Adrenal gland (tissue), 12 donors: ENCODE measurements around the gene ZNF37A. TPM values are rescaled to one million over a fixed set of nuclear protein-coding genes. Genes with fewer than 3 reads are reported as not detected.

ENCODE experiments used
- DNase-seq, 7 donors: peaks; one replicate each; pipeline ENCODE4 v3.0.0-alpha.2; 2019 to 2020
- H3K27ac ChIP-seq, 5 donors: fragments of 200-600 bp; sonication (generic) in 4 of 5; 1 replicate in 3 of 5; 2 replicates in 2 of 5; pipeline versions ENCODE4 v1.5.1 to v1.8.0; 2016 to 2020; ENCODE audit warnings: mild to moderate bottlenecking in 1 of 5
- H3K27me3 ChIP-seq: fragments of 200-600 bp; 2 replicates; pipeline ENCODE4 v1.8.0; 2021
- H3K36me3 ChIP-seq, 2 donors: fragments of 200-600 bp; replicated peaks in 1 of 2; 1 replicate in 1 of 2; 2 replicates in 1 of 2; pipeline versions ENCODE4 v1.5.1 to v1.8.0; 2018 to 2022
- H3K4me1 ChIP-seq, 2 donors: fragments of 200-600 bp; replicated peaks in 1 of 2; 1 replicate in 1 of 2; 2 replicates in 1 of 2; pipeline versions ENCODE4 v1.5.1 to v1.8.0; 2018 to 2021
- H3K4me3 ChIP-seq, 4 donors: fragments of 200-600 bp; sonication (generic) in 3 of 4; one replicate each; pipeline ENCODE4 v1.5.1; 2016 to 2018
- H3K9me3 ChIP-seq, 3 donors: fragments of 200-600 bp; sonication (generic) in 1 of 3; replicated peaks in 1 of 3; 1 replicate in 2 of 3; 2 replicates in 1 of 3; pipeline versions ENCODE4 v1.5.1 to v1.8.0; 2016 to 2021
- POLR2A ChIP-seq, 2 donors: fragments of 450-650 bp; IDR thresholded peaks; one replicate each; pipeline ENCODE4 v1.6.1; 2017; ENCODE audit warnings: antibody characterized with exemption in 2 of 2, mild to moderate bottlenecking in 2 of 2, moderate library complexity in 1 of 2
- WGBS, 4 donors: extraction: QIAGEN DNeasy Blood & Tissue Kit in 2 of 4; methylation state at CpG; one replicate each; pipeline versions ENCODE4 v1.1.5 to v1.1.7; 2013 to 2017; 5-methylcytosine and 5-hydroxymethylcytosine counted together
- intact Hi-C, 2 donors: fragments of 100-400 bp; cut with DNase I; formaldehyde crosslinking; loops; one replicate each; pipeline versions ENCODE4 v1.14.1 to v1.15.0; 2022 to 2023
- polyA plus RNA-seq, 3 donors: library from polyadenylated mRNA; stranded (reverse); fragments of 200-250 nt in 2 of 3; fragments of 350-450 nt in 1 of 3; fragmentation: Illumina TruSeq in 1 of 3; extraction: RNeasy Lipid Tissue Mini Kit (QIAGEN cat#74804) in 1 of 3; gene quantifications; one replicate each; pipeline ENCODE4 v1.2.3, GENCODE V29; 2013 to 2014
- small RNA-seq, 2 donors: library from RNA; depleted of rRNA; stranded (forward); fragments of <200 nt; gene quantifications; one replicate each; pipeline ENCODE3, GENCODE V24; 2016
- total RNA-seq, 9 donors: library from RNA; depleted of rRNA in 4 of 9; stranded (reverse); fragments of >200 nt in 4 of 9; fragments of 120-200 nt in 1 of 9; fragmentation: NEBNext Ultra II Directional in 1 of 9; extraction: Animal tissue kit (Norgen Biotek cat#: 25700) in 1 of 9; gene quantifications; one replicate each; pipeline versions ENCODE4 v1.1.0 to v1.2.4, GENCODE V29; 2013 to 2023
- TF ChIP-seq, protein P1 (sequence below), 6 experiments: fragments of 450-650 bp in 4 of 6; fragments of 200-600 bp in 2 of 6; sonication (generic) in 1 of 6; IDR thresholded peaks; 1 replicate in 5 of 6; 2 replicates in 1 of 6; pipeline versions ENCODE4 v1.5.1 to v1.8.0; 2016 to 2021; ENCODE audit warnings: antibody characterized with exemption in 6 of 6, mild to moderate bottlenecking in 2 of 6, moderate library complexity in 1 of 6
- donor health status: healthy with polysubstance abuse.
- donor health status: Bipolar disorder and iron deficiency.
- donor health status: DM: yes; HTN: yes; CAD: no.
- donor health status: DM: no; HTN: no; CAD: no.
- donor health status: DM: no; HTN: no; CAD: no.
- donor health status: DM: yes; HTN: yes; CAD: no.

Gene ZNF37A
- total and polyA plus RNA-seq, 12 donors = 6.5 to 20.2 (median 13.7) TPM

GRCh38 chr10:38159004-38159403 lies 64.9 kb downstream of the ZNF37A start:
- no peaks in the 10 kb centered on the region for H3K4me1 ChIP-seq
- intact Hi-C loops = no loop called here

GRCh38 chr10:38163617-38164016 lies 69.5 kb downstream of the ZNF37A start:
- no peak for DNase-seq
- no peak overlapping the region for H3K27ac ChIP-seq
- H3K4me3 ChIP-seq = no peak overlapping the region
- intact Hi-C loops = no loop called here
- WGBS, 4 donors = 14 to 23% (median 20%) methylated on average over 1 of the region's 1 CpG
- TF ChIP-seq, protein P1, sequence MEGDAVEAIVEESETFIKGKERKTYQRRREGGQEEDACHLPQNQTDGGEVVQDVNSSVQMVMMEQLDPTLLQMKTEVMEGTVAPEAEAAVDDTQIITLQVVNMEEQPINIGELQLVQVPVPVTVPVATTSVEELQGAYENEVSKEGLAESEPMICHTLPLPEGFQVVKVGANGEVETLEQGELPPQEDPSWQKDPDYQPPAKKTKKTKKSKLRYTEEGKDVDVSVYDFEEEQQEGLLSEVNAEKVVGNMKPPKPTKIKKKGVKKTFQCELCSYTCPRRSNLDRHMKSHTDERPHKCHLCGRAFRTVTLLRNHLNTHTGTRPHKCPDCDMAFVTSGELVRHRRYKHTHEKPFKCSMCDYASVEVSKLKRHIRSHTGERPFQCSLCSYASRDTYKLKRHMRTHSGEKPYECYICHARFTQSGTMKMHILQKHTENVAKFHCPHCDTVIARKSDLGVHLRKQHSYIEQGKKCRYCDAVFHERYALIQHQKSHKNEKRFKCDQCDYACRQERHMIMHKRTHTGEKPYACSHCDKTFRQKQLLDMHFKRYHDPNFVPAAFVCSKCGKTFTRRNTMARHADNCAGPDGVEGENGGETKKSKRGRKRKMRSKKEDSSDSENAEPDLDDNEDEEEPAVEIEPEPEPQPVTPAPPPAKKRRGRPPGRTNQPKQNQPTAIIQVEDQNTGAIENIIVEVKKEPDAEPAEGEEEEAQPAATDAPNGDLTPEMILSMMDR (IDR thresholded peaks at IDR 0.05) = no peak
- no peak for TF ChIP-seq POLR2A (IDR thresholded peaks at IDR 0.05)
- no peaks in the 10 kb centered on the region for H3K4me1 ChIP-seq
- no peaks in the 10 kb centered on the region for H3K27me3 ChIP-seq
- H3K36me3 ChIP-seq = no peaks in the 10 kb centered on the region
- H3K9me3 ChIP-seq = peaks cover 0 to 6% (median 0%) of the 10 kb centered on the region in 3 donors

More at GRCh38 chr10:38159004-38159403, 64.9 kb downstream of the ZNF37A start:
- no peak overlapping the region for H3K27ac ChIP-seq
- H3K27me3 ChIP-seq = no peaks in the 10 kb centered on the region
- DNase-seq = no peak
- H3K36me3 ChIP-seq = no peaks in the 10 kb centered on the region
- 60 to 69% (median 68%) methylated on average over 2 of the region's 2 CpGs for WGBS, 4 donors
- H3K9me3 ChIP-seq = peaks cover 0 to 6% (median 0%) of the 10 kb centered on the region in 3 donors
- no peak for TF ChIP-seq POLR2A (IDR thresholded peaks at IDR 0.05)
- TF ChIP-seq, protein P1 (IDR thresholded peaks at IDR 0.05) = no peak
- H3K4me3 ChIP-seq = no peak overlapping the region

DNA sequence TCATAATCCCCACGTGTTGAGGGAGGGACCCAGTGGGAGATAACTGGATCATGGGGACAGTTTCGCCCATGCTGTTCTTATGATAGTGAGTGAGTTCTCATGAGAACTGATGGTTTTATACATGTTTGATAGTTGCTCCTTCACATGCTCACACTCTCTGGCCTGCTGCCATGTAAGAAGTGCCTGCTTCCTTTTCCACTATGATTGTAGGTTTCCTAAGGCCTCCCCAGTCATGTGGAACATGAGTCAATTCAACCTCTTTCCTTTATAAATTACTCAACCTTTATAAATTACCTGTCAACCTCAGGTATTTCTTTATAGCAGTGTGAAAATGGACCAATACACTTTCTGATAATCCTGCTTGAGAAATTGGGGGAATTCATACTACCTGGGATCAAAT lies 80.2 kb downstream of the ZNF37A start:
- Histone ChIP-seq H3K27me3 (no peaks in the 10 kb centered on the region), H3K36me3 (no peaks in the 10 kb centered on the region), H3K9me3 (no peaks in the 10 kb centered on the region), H3K27ac (no peak overlapping the region), H3K4me3 (no peak overlapping the region), H3K4me1 (no peaks in the 10 kb centered on the region)
- no peak for DNase-seq
- 36 to 50% (median 40%) methylated on average over 2 of the region's 2 CpGs for WGBS, 4 donors
- no peak for TF ChIP-seq POLR2A (IDR thresholded peaks at IDR 0.05)
- TF ChIP-seq, protein P1 (IDR thresholded peaks at IDR 0.05) = no peak
- intact Hi-C loops = no loop called here

- intact Hi-C loops = no loop called here
- TF ChIP-seq, protein P1 (IDR thresholded peaks at IDR 0.05) = no peak
- TF ChIP-seq POLR2A (IDR thresholded peaks at IDR 0.05) = no peak
- no peak for DNase-seq
- Histone ChIP-seq H3K9me3 (no peaks in the 10 kb centered on the region), H3K4me1 (no peaks in the 10 kb centered on the region), H3K4me3 (no peak overlapping the region), H3K27ac (no peak overlapping the region), H3K36me3 (no peaks in the 10 kb centered on the region), H3K27me3 (no peaks in the 10 kb centered on the region)
- 13 to 38% (median 27%) methylated on average over 1 of the region's 1 CpG for WGBS, 4 donors
Measured at GRCh38 chr10:38184477-38184876, 90.3 kb downstream of the ZNF37A start.

Small RNA genes within 50 kb of the gene (small RNA-seq; reads per million reads assigned to genes)
- gene AL117339.2 = 0 reads per million in 2 donors
- gene AL161931.1 = 0 reads per million in 2 donors
- 0 reads per million in 2 donors for gene FXYD6P2

Other genes with a start within 250 kb of the ZNF37A start
- gene ZNF248, start 236.7 kb upstream of the ZNF37A start, total RNA-seq = 10 to 100 TPM in 5 of 9 donors, 1 to 10 TPM in 4; 5.6 to 21.6 (median 10.9) TPM
- 10 to 100 TPM in 2 of 3 donors, 1 to 10 TPM in 1; 8.2 to 13.1 (median 11.9) TPM for gene ZNF248, start 236.7 kb upstream of the ZNF37A start, polyA plus RNA-seq
- gene ZNF25, start 117.7 kb upstream of the ZNF37A start, total RNA-seq = 10 to 100 TPM in 6 of 9 donors, 1 to 10 TPM in 3; 5.3 to 20.3 (median 11.1) TPM
- gene ZNF25, start 117.7 kb upstream of the ZNF37A start, polyA plus RNA-seq = 10 to 100 TPM in 1 of 3 donors, 1 to 10 TPM in 2; 5.0 to 26.8 (median 9.4) TPM
- 10 to 100 TPM; 12.5 to 34.9 (median 28.7) TPM for gene ZNF33A, start 83.7 kb upstream of the ZNF37A start, total RNA-seq
- 10 to 100 TPM; 12.3 to 26.6 (median 12.4) TPM for gene ZNF33A, start 83.7 kb upstream of the ZNF37A start, polyA plus RNA-seq